ENCODE results near the gene ACSL1. TPM values are rescaled to one million over a fixed set of nuclear protein-coding genes. Genes with fewer than 3 reads are reported as not detected.

The ACSL1 gene
- total and polyA plus RNA-seq, 2 experiments from 2014 or later = 6.2 to 13.1 TPM

DNA sequence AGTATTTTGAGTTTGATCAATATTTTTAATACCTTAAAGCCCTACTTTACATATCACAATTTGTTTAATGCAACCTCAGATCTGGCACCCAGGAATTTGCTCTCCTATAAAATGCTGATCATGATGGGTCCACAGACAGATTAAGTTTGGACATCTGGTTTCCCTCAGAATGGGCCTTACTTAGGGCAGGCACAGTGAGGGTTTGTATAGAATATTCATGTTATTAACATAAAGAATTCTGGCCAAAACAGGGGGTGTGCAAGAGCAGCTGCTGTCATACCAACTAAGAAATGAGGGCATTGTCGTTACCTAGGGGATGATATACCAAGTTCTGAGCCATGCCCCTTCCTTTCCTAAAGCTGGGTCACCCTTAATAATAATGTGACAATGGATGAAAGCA lies 54.4 kb downstream of the ACSL1 start:
- Histone ChIP-seq H3K4me2 (no peak overlapping the region), H2AFZ (no peak overlapping the region), H4K20me1 (replicated peaks; ENCODE audit: insufficient read depth) (no peaks in the 10 kb centered on the region), H3K9me2 (ENCODE audit: insufficient read depth) (no peaks in the 10 kb centered on the region), H3K79me2 (replicated peaks; ENCODE audit: insufficient read depth) (no peaks in the 10 kb centered on the region), H3K36me3 (ENCODE audit: insufficient read depth) (no peaks in the 10 kb centered on the region), H3F3A (replicated peaks; ENCODE audit: low read depth) (no peaks in the 10 kb centered on the region), H3K27ac (ENCODE audit: low read depth) (no peak overlapping the region), H3K4me3 (no peak overlapping the region), H3K27me3 (ENCODE audit: insufficient read depth) (no peaks in the 10 kb centered on the region), H3K4me1 (ENCODE audit: insufficient read depth) (no peaks in the 10 kb centered on the region)
- DNase-seq (ENCODE audit: low spot score) (no peak), ATAC-seq (no peak)
- Mint-ChIP-seq H3K27ac (no peak overlapping the region), H3K9me3 (no peaks in the 10 kb centered on the region), H3K4me3 (no peak overlapping the region), H3K36me3 (ENCODE audit: low read depth) (no peaks in the 10 kb centered on the region), H3K4me1 (no peaks in the 10 kb centered on the region), H3K27me3 (ENCODE audit: insufficient read depth, low read depth, poor library complexity) (no peaks in the 10 kb centered on the region)
- TF ChIP-seq NANOG (IDR thresholded peaks at IDR 0.05; ENCODE audit: borderline replicate concordance) (no peak), CREB1 (CRISPR knock-in tag; IDR thresholded peaks at IDR 0.05; ENCODE audit: low read depth) (no peak), POLR2AphosphoS5 (IDR thresholded peaks at IDR 0.05; ENCODE audit: low read depth) (no peak)
- TF ChIP-seq, protein P1, sequence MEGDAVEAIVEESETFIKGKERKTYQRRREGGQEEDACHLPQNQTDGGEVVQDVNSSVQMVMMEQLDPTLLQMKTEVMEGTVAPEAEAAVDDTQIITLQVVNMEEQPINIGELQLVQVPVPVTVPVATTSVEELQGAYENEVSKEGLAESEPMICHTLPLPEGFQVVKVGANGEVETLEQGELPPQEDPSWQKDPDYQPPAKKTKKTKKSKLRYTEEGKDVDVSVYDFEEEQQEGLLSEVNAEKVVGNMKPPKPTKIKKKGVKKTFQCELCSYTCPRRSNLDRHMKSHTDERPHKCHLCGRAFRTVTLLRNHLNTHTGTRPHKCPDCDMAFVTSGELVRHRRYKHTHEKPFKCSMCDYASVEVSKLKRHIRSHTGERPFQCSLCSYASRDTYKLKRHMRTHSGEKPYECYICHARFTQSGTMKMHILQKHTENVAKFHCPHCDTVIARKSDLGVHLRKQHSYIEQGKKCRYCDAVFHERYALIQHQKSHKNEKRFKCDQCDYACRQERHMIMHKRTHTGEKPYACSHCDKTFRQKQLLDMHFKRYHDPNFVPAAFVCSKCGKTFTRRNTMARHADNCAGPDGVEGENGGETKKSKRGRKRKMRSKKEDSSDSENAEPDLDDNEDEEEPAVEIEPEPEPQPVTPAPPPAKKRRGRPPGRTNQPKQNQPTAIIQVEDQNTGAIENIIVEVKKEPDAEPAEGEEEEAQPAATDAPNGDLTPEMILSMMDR (conservative IDR thresholded peaks at IDR 0.05; ENCODE audit: low read depth in 2 of 2) = no peak
- TF ChIP-seq, protein P2, sequence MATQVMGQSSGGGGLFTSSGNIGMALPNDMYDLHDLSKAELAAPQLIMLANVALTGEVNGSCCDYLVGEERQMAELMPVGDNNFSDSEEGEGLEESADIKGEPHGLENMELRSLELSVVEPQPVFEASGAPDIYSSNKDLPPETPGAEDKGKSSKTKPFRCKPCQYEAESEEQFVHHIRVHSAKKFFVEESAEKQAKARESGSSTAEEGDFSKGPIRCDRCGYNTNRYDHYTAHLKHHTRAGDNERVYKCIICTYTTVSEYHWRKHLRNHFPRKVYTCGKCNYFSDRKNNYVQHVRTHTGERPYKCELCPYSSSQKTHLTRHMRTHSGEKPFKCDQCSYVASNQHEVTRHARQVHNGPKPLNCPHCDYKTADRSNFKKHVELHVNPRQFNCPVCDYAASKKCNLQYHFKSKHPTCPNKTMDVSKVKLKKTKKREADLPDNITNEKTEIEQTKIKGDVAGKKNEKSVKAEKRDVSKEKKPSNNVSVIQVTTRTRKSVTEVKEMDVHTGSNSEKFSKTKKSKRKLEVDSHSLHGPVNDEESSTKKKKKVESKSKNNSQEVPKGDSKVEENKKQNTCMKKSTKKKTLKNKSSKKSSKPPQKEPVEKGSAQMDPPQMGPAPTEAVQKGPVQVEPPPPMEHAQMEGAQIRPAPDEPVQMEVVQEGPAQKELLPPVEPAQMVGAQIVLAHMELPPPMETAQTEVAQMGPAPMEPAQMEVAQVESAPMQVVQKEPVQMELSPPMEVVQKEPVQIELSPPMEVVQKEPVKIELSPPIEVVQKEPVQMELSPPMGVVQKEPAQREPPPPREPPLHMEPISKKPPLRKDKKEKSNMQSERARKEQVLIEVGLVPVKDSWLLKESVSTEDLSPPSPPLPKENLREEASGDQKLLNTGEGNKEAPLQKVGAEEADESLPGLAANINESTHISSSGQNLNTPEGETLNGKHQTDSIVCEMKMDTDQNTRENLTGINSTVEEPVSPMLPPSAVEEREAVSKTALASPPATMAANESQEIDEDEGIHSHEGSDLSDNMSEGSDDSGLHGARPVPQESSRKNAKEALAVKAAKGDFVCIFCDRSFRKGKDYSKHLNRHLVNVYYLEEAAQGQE (IDR thresholded peaks at IDR 0.05; ENCODE audit: unreplicated experiment) = no peak

DNA sequence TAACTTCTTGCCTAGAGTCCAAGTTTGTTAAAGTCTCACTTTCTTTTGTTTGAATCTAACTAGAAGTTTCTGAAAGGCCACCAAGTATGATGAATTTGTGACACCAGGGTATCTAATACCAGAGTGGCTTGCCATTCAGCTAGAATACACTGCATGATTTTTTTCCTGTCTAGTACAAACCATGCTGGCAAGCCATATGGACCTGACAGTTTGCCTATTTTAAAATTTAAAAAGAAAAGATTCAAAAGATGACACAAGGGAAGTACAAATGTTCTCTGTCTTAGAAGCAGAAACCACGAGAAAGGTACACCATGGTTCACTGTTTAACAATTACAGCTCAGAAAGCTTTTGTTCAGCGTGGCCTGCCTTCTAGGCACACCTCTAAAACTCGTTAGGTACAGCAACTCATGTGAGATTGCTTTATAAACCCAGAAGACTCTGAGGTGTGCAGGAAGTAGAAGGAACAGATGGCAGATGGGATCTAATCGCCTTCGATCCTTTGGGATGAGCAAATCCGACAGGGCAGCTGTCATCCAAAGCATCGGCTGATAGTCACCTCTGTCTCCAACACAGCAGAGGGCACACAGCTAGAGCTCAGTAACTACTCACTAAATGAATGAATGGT lies 56.5 kb downstream of the ACSL1 start:
- Mint-ChIP-seq H3K27me3 (ENCODE audit: insufficient read depth, low read depth, poor library complexity) (peaks cover 2% of the 10 kb centered on the region), H3K4me3 (no peak overlapping the region), H3K27ac (no peak overlapping the region), H3K36me3 (ENCODE audit: low read depth) (no peaks in the 10 kb centered on the region), H3K9me3 (no peaks in the 10 kb centered on the region), H3K4me1 (no peaks in the 10 kb centered on the region)
- Histone ChIP-seq H2AFZ (no peak overlapping the region), H3K4me3 (no peak overlapping the region), H3K27ac (ENCODE audit: low read depth) (no peak overlapping the region), H3F3A (replicated peaks; ENCODE audit: low read depth) (no peaks in the 10 kb centered on the region), H3K79me2 (replicated peaks; ENCODE audit: insufficient read depth) (no peaks in the 10 kb centered on the region), H3K4me2 (no peak overlapping the region), H3K27me3 (ENCODE audit: insufficient read depth) (no peaks in the 10 kb centered on the region), H3K4me1 (ENCODE audit: insufficient read depth) (no peaks in the 10 kb centered on the region), H3K36me3 (ENCODE audit: insufficient read depth) (no peaks in the 10 kb centered on the region), H4K20me1 (replicated peaks; ENCODE audit: insufficient read depth) (no peaks in the 10 kb centered on the region), H3K9me2 (ENCODE audit: insufficient read depth) (no peaks in the 10 kb centered on the region)
- DNase-seq (ENCODE audit: low spot score) (no peak), ATAC-seq (no peak)
- TF ChIP-seq, protein P2 (IDR thresholded peaks at IDR 0.05; ENCODE audit: unreplicated experiment) = no peak
- TF ChIP-seq, protein P3, sequence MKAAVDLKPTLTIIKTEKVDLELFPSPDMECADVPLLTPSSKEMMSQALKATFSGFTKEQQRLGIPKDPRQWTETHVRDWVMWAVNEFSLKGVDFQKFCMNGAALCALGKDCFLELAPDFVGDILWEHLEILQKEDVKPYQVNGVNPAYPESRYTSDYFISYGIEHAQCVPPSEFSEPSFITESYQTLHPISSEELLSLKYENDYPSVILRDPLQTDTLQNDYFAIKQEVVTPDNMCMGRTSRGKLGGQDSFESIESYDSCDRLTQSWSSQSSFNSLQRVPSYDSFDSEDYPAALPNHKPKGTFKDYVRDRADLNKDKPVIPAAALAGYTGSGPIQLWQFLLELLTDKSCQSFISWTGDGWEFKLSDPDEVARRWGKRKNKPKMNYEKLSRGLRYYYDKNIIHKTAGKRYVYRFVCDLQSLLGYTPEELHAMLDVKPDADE (IDR thresholded peaks at IDR 0.05) = no peak
- no peak for TF ChIP-seq ZNF114 (CRISPR knock-in tag; IDR thresholded peaks at IDR 0.05)
- TF ChIP-seq NANOG (IDR thresholded peaks at IDR 0.05; ENCODE audit: borderline replicate concordance) = no peak
- TF ChIP-seq POLR2AphosphoS5 (IDR thresholded peaks at IDR 0.05; ENCODE audit: low read depth) = no peak
- TF ChIP-seq EZH2phosphoT487 (IDR thresholded peaks at IDR 0.05; ENCODE audit: unreplicated experiment) = no peak
- TF ChIP-seq EZH2 (IDR thresholded peaks at IDR 0.05; ENCODE audit: low read depth, unreplicated experiment) = no peak
- no peak for TF ChIP-seq CREB1 (CRISPR knock-in tag; IDR thresholded peaks at IDR 0.05; ENCODE audit: low read depth)
- TF ChIP-seq, protein P1 (conservative IDR thresholded peaks at IDR 0.05; ENCODE audit: low read depth in 2 of 2) = no peak
- TF ChIP-seq ZNF331 (CRISPR knock-in tag; IDR thresholded peaks at IDR 0.05; ENCODE audit: low read depth) = no peak

All from GM23338 (cell line).